Endothelial cell of umbilical vein (primary cell): ENCODE measurements around the gene NEU2. TPM values are rescaled to one million over a fixed set of nuclear protein-coding genes. Genes with fewer than 3 reads are reported as not detected.

Experiments
- BruUV-seq: library from RNA; stranded (reverse); fragments of 400-500 nt; replicated peaks from 2 replicates; lab custom pipeline; 2021; lab: Mats Ljungman, UMichigan
- CTCF ChIA-PET: fragments of 300-600, 350-600 bp; sonication (Branson Sonifier 250); formaldehyde crosslinking; loops from one replicate; lab custom pipeline; 2021; ENCODE audit warnings: antibody characterized with exemption, inconsistent platforms; lab: Charles Lee
- POLR2A ChIA-PET: fragments of 300-600, 350-600 bp; sonication (Branson Sonifier 250); formaldehyde crosslinking; loops from one replicate; lab custom pipeline; 2021; ENCODE audit warnings: antibody characterized with exemption, inconsistent platforms; lab: Charles Lee
- DNase-seq: peaks from one replicate; pipeline ENCODE4 v3.0.0-alpha.2; 2011; ENCODE audit warnings: low read depth, low spot score
- FAIRE-seq: peaks from 2 replicates; lab custom pipeline; 2011; peaks lifted over from hg19 to GRCh38; lab: Jason Lieb, UNC
- H2AFZ ChIP-seq: 2 replicates; pipeline ENCODE4 v1.6.0; 2012; ENCODE audit warnings: low read depth, low read length, control low read depth, inconsistent platforms
- H3K27ac ChIP-seq: 2 replicates; pipeline ENCODE4 v1.5.1; 2011; ENCODE audit warnings: low read depth, mild to moderate bottlenecking, control low read depth, low read length, moderate library complexity; ENCODE audit not compliant: insufficient read depth
- H3K27me3 ChIP-seq, 2 experiments: 2 replicates each; pipeline versions ENCODE4 v1.6.0 to v1.6.1; 2011; ENCODE audit warnings: low read length in 2 of 2, mixed read lengths in 1 of 2; ENCODE audit not compliant: control insufficient read depth in 2 of 2, insufficient read depth in 2 of 2
- H3K36me3 ChIP-seq, 2 experiments: 2 replicates in 1 of 2; 3 replicates in 1 of 2; pipeline ENCODE4 v1.5.1; 2011; ENCODE audit warnings: low read length in 2 of 2, mild to moderate bottlenecking in 1 of 2, moderate library complexity in 1 of 2; ENCODE audit not compliant: control insufficient read depth in 2 of 2, insufficient read depth in 2 of 2; ENCODE audit errors: extremely low read depth in 1 of 2
- H3K4me1 ChIP-seq: 3 replicates; pipeline ENCODE4 v1.5.1; 2011; ENCODE audit warnings: mild to moderate bottlenecking, low read length; ENCODE audit not compliant: control insufficient read depth, insufficient read depth; ENCODE audit errors: extremely low read depth
- H3K4me2 ChIP-seq: 2 replicates; pipeline ENCODE4 v1.6.1; 2011; ENCODE audit warnings: low read length, control low read depth, mixed read lengths; ENCODE audit not compliant: insufficient read depth
- H3K4me3 ChIP-seq, 3 experiments: fragments of 200-600 bp in 1 of 3; sonication (generic), shearing (Covaris generic) in 1 of 3; replicated peaks in 1 of 3; 2 replicates each; pipeline ENCODE4 v1.5.1; 2011 to 2016; ENCODE audit warnings: control low read depth in 3 of 3, low read length in 3 of 3, mild to moderate bottlenecking in 2 of 3, inconsistent platforms in 1 of 3, low read depth in 1 of 3, moderate library complexity in 1 of 3; ENCODE audit not compliant: insufficient read depth in 1 of 3
- H3K79me2 ChIP-seq: 2 replicates; pipeline ENCODE4 v1.6.0; 2012; ENCODE audit warnings: low read length, inconsistent platforms; ENCODE audit not compliant: control insufficient read depth, insufficient read depth
- H3K9ac ChIP-seq: replicated peaks from 2 replicates; pipeline ENCODE3; 2011; ENCODE audit warnings: low read length, control low read depth; ENCODE audit not compliant: insufficient read depth; ENCODE audit errors: extremely low read depth
- H3K9me1 ChIP-seq: replicated peaks from 3 replicates; pipeline ENCODE4 v1.6.0; 2011; ENCODE audit warnings: mild to moderate bottlenecking, low read length; ENCODE audit not compliant: control insufficient read depth, insufficient read depth; ENCODE audit errors: extremely low read depth
- H3K9me3 ChIP-seq: replicated peaks from 2 replicates; pipeline ENCODE4 v1.5.1; 2012; ENCODE audit warnings: low read length, inconsistent platforms; ENCODE audit not compliant: control insufficient read depth, insufficient read depth
- H4K20me1 ChIP-seq: replicated peaks from 2 replicates; pipeline ENCODE3; 2011; ENCODE audit warnings: mild to moderate bottlenecking, low read length; ENCODE audit not compliant: control insufficient read depth, insufficient read depth; ENCODE audit errors: extremely low read depth
- CTCF ChIP-seq, 2 donors: IDR thresholded peaks; 1 replicate in 1 of 2; 2 replicates in 1 of 2; pipeline ENCODE4 v1.5.1; 2011; ENCODE audit warnings: low read length in 2 of 2, mild to moderate bottlenecking in 2 of 2, moderate library complexity in 2 of 2, control low read depth in 1 of 2, inconsistent platforms in 1 of 2, low read depth in 1 of 2; ENCODE audit not compliant: insufficient read depth in 1 of 2; ENCODE audit errors: extremely low read depth in 1 of 2
- EZH2 ChIP-seq: IDR thresholded peaks from 2 replicates; pipeline ENCODE4 v1.6.1; 2012; ENCODE audit warnings: borderline replicate concordance, low read depth, mild to moderate bottlenecking, moderate library complexity, low read length, inconsistent platforms; ENCODE audit not compliant: severe bottlenecking
- FOS ChIP-seq: IDR thresholded peaks from 2 replicates; pipeline ENCODE4 v1.6.1; 2011; ENCODE audit warnings: mild to moderate bottlenecking, low read length, moderate library complexity, borderline replicate concordance; ENCODE audit not compliant: insufficient read depth
- GATA2 ChIP-seq: IDR thresholded peaks from 2 replicates; pipeline ENCODE4 v1.7.0; 2011; ENCODE audit warnings: low read depth, mild to moderate bottlenecking, moderate library complexity, mixed read lengths, low read length; ENCODE audit not compliant: insufficient read length, insufficient read depth
- JUN ChIP-seq: IDR thresholded peaks from 2 replicates; pipeline ENCODE4 v1.6.1; 2011; ENCODE audit warnings: borderline replicate concordance, low read depth; ENCODE audit not compliant: insufficient read length, insufficient read depth
- MYC ChIP-seq: IDR thresholded peaks from one replicate; pipeline ENCODE4 v1.6.1; 2011; ENCODE audit warnings: mild to moderate bottlenecking, low read depth, low read length
- POLR2A ChIP-seq: IDR thresholded peaks from 2 replicates; pipeline ENCODE4 v1.6.1; 2012; ENCODE audit warnings: low read depth, mild to moderate bottlenecking, control low read depth, low read length
- POLR2AphosphoS5 ChIP-seq: IDR thresholded peaks from 2 replicates; pipeline ENCODE4 v1.6.1; 2012; ENCODE audit warnings: low read depth, mild to moderate bottlenecking, control low read depth, low read length, moderate library complexity; ENCODE audit not compliant: insufficient read depth
- dilution Hi-C: fragments of 300-500 bp; cut with MboI; formaldehyde crosslinking; loops from one replicate; pipeline ENCODE4 v1.15.0; 2019; ENCODE audit warnings: low sequenced_read_pairs; ENCODE audit not compliant: extremely low pct_ligation_motif_present
- intact Hi-C: fragments of 100-400 bp; cut with micrococcal nuclease; formaldehyde crosslinking; loops from one replicate; pipeline ENCODE4 v1.10.0; 2022
- polyA plus RNA-seq, 4 experiments: library from polyadenylated mRNA; depleted of rRNA in 3 of 4; stranded (reverse) in 3 of 4; unstranded in 1 of 4; fragments of >200 nt; gene quantifications; 2 replicates each; pipeline versions ENCODE4 v1.2.1 to v1.2.3, GENCODE V29; 2011 to 2012; ENCODE audit warnings: missing spikeins in 1 of 4
- total RNA-seq: library from RNA; stranded (reverse); gene quantifications from 2 replicates; pipeline ENCODE4 v1.2.3, GENCODE V29; 2021
- TF ChIP-seq, protein P1 (sequence below): IDR thresholded peaks from 2 replicates; pipeline ENCODE4 v1.6.1; 2011; ENCODE audit not compliant: insufficient read depth, insufficient read length

NEU2 gene
- total and polyA plus RNA-seq, 2 donors (not counting 3 experiments of a cell fraction or from before 2014, with no cell fraction given), result not detected

DNA sequence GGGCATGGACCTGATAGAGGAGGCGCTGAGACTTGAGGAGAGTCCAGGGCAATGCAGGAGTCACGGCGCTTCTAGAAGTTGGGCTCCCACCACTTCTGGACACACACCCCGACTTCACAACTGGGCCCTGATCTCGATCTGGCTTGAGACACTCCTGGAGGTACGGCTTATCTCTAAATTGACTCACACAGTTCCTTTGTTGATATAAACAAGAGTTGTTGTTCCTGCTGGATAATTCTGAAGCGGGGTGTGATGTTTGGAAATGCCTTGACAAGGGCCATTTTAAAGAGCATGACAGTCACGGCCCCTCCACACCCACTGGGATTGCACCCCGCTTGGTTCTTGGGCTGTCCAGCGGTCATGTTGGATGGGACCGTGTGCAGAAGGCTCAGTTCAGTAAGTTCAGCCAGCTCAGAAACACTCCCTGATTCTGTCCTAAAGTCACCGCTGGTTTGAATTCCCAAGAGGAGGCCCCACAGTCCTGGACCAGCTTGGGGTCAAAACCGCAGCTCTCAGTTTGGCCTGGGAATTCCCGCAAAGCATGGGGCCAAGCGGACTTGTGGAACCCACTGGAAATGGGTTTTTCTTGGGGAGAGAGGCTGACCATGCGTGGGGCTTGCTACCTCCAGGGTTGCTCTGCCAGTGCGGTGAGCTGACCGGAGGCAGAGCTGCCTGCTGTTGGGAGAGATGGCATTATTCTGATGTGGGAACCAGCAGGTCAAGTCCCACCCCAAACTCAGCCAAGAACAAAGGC lies 9.3 kb upstream of the NEU2 start:
- ChIA-PET CTCF (no interaction called here), POLR2A (no interaction called here)
- intact Hi-C loops (loop anchor here (10.0 kb wide), 1 partner anchor 418 kb away; no protein-coding TSS in a partner anchor), dilution Hi-C loops (no loop called here)
- no TSS peak for BruUV-seq
- Histone ChIP-seq H3K4me3 (no peak overlapping the region), H3K79me2 (no peaks in the 10 kb centered on the region), H4K20me1 (no peaks in the 10 kb centered on the region), H3K27ac (no peak overlapping the region), H3K9me3 (no peaks in the 10 kb centered on the region), H2AFZ (no peak overlapping the region), H3K27me3 (no peaks in the 10 kb centered on the region), H3K9ac (no peak overlapping the region), H3K36me3 (no peaks in the 10 kb centered on the region), H3K4me2 (no peak overlapping the region), H3K4me1 (no peaks in the 10 kb centered on the region), H3K9me1 (no peaks in the 10 kb centered on the region)
- DNase-seq, result no peak
- TF ChIP-seq MYC, result no peak
- TF ChIP-seq EZH2, result no peak
- no peak for TF ChIP-seq JUN
- TF ChIP-seq GATA2, result no peak
- TF ChIP-seq, protein P1, sequence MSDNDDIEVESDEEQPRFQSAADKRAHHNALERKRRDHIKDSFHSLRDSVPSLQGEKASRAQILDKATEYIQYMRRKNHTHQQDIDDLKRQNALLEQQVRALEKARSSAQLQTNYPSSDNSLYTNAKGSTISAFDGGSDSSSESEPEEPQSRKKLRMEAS, result no peak
- TF ChIP-seq POLR2AphosphoS5, result no peak
- TF ChIP-seq POLR2A, result no peak
- no peak for TF ChIP-seq FOS
- no peak for TF ChIP-seq CTCF (IDR thresholded peaks at IDR 0.05; ENCODE audit: extremely low read depth in 1 of 2, insufficient read depth in 1 of 2, low read depth in 1 of 2, low read length in 2 of 2)
- FAIRE-seq, result no peak
